SIG-M5 treated with dmso at 0.1 percent for 504 hours (cell line): Measurements from ENCODE around the gene FKBP1C.

Experiments used
- DNase-seq: peaks from one replicate; lab custom pipeline; 2025; ENCODE audit not compliant: unreplicated experiment; lab: John Stamatoyannopoulos, UW

Gene FKBP1C

DNA sequence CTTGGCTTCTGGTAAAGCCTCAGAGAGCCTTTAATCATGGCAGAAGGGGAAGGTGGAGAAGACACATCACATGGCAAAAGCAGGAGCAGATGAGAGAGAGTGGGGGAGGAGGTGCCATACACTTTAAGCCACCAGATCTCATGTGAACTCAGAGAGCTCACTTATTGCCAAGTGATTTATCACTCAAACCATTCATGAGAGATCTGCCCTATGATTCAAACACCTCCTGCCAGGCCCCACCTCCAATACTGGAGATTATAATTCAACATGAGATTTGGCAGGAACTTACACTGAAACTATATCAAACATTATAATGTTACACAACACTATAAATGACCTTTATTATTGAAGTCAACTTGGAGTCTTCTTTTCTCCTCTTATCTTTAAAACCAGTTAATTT, 47.9 kb downstream of the FKBP1C start:
- no peak for DNase-seq

GRCh38 chr6:63261820-63262219, 50.6 kb downstream of the FKBP1C start:
- DNase-seq = no peak
